ENCODE results near the gene HMGA1.
"Not testable (repeated sequence)": the region's sequence is repeated elsewhere in the genome, so short reads cannot be mapped to it uniquely, and the experiment has no call there.

HMGA1 gene

DNA sequence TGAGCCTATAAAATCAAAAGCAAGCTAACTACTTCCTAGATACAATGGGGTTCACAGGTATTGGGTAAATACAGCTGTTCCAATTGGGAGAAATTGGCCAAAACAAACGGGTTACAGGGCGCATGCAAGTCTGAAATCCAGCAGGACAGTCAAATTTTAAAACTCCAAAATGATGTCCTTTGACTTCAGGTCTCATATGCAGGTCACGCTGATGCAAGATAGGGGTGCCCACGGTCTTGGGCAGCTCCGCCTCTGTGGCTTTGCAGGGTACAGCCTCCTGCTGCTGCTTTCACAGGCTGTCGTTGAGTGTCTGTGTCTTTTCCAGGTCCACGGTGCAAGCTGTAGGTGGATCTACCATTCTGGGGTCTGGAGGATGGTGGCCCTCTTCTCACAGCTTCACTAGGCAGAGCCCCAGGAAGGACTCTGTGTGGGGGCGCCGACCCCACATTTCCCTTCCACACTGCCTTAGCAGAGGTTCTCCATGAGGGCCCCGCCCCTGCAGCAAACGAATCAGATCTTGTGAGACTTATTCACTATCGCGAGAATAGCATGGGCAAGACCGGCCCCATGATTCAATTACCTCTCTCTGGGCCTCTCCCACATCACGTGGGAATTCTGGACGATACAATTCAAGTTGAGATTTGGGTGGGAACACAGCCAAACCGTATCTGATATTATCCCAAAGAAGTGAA, 24.0 kb downstream of the HMGA1 start:
- Histone ChIP-seq H3K27me3 (replicated peaks) (no peaks in the 10 kb centered on the region), H3K27ac (no peak overlapping the region), H3K36me3 (replicated peaks) (no peaks in the 10 kb centered on the region), H3K4me3 (ENCODE audit: low read depth, low read length) (no peak overlapping the region)
- no peak for DNase-seq
- TF ChIP-seq, protein P1, sequence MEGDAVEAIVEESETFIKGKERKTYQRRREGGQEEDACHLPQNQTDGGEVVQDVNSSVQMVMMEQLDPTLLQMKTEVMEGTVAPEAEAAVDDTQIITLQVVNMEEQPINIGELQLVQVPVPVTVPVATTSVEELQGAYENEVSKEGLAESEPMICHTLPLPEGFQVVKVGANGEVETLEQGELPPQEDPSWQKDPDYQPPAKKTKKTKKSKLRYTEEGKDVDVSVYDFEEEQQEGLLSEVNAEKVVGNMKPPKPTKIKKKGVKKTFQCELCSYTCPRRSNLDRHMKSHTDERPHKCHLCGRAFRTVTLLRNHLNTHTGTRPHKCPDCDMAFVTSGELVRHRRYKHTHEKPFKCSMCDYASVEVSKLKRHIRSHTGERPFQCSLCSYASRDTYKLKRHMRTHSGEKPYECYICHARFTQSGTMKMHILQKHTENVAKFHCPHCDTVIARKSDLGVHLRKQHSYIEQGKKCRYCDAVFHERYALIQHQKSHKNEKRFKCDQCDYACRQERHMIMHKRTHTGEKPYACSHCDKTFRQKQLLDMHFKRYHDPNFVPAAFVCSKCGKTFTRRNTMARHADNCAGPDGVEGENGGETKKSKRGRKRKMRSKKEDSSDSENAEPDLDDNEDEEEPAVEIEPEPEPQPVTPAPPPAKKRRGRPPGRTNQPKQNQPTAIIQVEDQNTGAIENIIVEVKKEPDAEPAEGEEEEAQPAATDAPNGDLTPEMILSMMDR (IDR thresholded peaks at IDR 0.05; ENCODE audit: low read depth, low read length, missing control alignments) = no peak
- in situ Hi-C loops (cut with HindIII; ENCODE audit: low pct_ligation_motif_present, low sequenced_read_pairs) = no loop called here

DNA sequence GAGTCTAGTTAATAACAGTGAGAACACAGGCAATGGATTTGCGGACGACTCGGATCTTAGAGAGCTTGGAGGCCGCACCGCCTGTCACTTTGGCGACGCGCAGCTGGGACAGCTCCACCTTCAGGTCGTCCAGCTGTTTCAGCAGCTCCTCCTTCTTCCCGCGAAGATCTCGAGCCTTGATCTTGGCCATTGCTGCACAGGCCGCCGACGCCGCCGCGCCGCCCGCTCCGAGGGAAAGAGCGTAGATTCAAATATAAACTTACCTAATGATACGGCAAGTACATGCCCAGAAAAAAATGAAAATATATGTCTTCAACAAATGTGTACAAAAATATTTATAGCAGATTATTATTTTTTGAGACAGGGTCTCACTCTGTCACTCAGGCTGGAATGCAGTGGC, 26.8 kb downstream of the HMGA1 start:
- H3K27me3 ChIP-seq (replicated peaks); H3K4me3 ChIP-seq (ENCODE audit: low read depth, low read length); H3K36me3 ChIP-seq (replicated peaks); in situ Hi-C loops (cut with HindIII; ENCODE audit: low pct_ligation_motif_present, low sequenced_read_pairs); DNase-seq; H3K27ac ChIP-seq: not testable (repeated sequence)

DNA sequence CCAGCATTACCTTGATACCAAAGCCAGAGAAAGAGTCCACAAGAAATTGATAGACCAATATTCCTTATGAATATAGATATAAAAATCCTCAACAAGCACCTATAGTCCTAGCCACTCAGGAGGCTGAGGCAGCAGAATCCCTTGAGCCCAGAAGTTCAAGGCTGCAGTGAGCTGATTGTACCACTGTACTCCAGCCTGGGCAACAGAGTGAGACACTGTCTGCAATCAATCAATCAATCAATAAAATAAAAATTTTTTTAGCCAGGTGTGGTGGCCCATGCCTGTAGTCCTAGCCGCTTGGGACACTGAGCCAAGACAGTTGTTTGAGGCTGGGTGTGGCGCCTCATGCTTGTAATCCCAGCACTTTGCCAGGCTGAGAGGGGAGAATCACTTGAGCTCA, 31.1 kb downstream of the HMGA1 start:
- TF ChIP-seq, protein P1 (IDR thresholded peaks at IDR 0.05; ENCODE audit: low read depth, low read length, missing control alignments) = no peak
- Histone ChIP-seq H3K36me3 (replicated peaks) (no peaks in the 10 kb centered on the region), H3K27ac (no peak overlapping the region), H3K4me3 (ENCODE audit: low read depth, low read length) (no peak overlapping the region), H3K27me3 (replicated peaks) (no peaks in the 10 kb centered on the region)
- DNase-seq = no peak
- in situ Hi-C loops (cut with HindIII; ENCODE audit: low pct_ligation_motif_present, low sequenced_read_pairs) = no loop called here

DNA sequence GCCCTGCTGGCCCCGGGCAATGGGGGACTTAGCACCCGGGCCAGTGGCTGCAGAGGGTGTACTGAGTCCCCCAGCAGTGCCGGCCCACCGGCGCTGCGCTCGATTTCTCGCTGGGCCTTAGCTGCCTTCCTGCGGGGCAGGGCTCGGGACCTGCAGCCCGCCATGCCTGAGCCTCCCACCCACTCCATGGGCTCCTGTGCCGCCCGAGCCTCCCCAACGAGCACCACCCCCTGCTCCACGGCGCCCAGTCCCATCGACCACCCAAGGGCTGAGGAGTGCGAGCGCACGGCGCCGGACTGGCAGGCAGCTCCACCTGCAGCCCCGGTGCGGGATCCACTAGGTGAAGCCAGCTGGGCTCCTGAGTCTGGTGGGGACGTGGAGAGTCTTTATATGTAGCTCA, 32.5 kb downstream of the HMGA1 start:
- H3K36me3 ChIP-seq (replicated peaks); DNase-seq; H3K27ac ChIP-seq; H3K4me3 ChIP-seq (ENCODE audit: low read depth, low read length); H3K27me3 ChIP-seq (replicated peaks); in situ Hi-C loops (cut with HindIII; ENCODE audit: low pct_ligation_motif_present, low sequenced_read_pairs): not testable (repeated sequence)

DNA sequence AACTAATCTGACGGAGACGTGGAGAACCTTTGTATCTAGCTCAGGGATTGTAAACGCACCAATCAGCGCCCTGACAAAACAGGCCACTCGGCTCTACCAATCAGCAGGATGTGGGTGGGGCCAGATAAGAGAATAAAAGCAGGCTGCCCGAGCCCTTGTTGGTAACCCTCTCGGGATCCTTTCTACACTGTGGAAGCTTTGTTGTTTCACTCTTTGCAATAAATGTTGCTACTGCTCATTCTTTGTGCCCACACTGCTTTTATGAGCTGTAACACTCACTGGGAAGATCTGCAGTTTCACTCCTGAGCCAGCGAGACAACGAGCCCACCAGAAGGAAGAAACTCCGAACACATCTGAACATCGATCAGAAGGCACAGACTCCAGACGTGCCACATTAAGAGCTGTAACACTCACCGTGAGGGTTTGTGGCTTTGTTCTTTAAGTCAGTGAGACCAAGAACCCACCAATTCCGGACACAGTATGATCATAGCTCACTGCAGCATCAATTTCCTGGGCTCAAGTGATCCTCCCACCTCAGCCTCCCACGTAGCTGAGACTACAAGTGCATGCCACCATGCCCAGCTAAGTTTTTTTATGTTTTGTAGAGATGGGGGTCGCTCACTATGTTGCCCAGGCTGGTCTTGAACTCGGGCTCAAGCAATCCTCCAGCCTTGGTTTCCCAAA, 33.1 kb downstream of the HMGA1 start:
- H3K4me3 ChIP-seq (ENCODE audit: low read depth, low read length); H3K36me3 ChIP-seq (replicated peaks); DNase-seq; H3K27ac ChIP-seq; H3K27me3 ChIP-seq (replicated peaks); in situ Hi-C loops (cut with HindIII; ENCODE audit: low pct_ligation_motif_present, low sequenced_read_pairs): not testable (repeated sequence)

DNA sequence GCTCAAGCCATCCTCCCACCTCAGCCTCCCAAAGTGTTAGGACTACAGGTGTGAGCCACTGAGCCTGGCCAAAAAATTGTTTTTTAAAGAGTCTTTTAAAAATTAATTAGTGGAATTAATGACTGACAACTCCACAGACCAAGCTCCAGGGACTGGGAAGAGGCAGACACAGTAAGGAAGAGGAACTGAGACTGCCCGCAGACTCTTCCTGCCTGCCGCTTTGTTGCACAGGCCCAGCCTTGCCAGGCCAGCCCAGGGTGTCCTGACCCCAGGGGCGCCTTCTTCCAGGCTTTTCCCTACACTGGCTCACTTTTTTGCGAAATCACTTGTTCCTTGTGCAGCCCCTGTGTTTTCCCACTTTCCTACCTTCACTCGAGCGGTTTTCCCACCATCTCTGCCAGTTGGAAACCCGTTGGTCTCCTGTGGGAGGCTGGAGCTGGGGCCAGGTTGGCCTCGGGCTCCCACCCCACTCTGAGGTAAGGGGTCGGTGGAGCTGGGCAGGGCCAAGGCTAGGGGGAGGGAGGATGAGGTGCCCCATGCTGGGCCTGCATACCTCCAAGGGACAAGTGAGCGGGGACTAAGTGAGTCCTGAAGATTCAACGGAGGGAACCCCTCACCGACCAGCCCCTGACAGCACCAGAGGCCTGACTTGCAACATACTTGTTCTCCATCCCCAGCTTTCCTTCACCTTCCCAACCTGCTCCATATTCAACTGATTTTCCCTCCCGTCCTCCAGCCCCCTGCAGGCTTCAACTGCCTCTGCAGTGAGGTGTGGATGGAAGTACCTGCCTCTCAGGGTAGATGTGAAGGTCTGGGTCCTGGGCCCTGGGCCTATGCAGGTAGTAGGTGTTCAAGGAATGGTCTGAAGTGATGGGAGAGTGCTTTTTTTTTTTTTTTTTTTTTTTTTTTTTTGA, 35.6 kb downstream of the HMGA1 start:
- Histone ChIP-seq H3K4me3 (ENCODE audit: low read depth, low read length) (no peak overlapping the region), H3K27me3 (replicated peaks) (no peaks in the 10 kb centered on the region), H3K36me3 (replicated peaks) (no peaks in the 10 kb centered on the region), H3K27ac (no peak overlapping the region)
- TF ChIP-seq, protein P1 (IDR thresholded peaks at IDR 0.05; ENCODE audit: low read depth, low read length, missing control alignments) = peak; percentile 37
- no peak for DNase-seq
- in situ Hi-C loops (cut with HindIII; ENCODE audit: low pct_ligation_motif_present, low sequenced_read_pairs) = no loop called here

DNA sequence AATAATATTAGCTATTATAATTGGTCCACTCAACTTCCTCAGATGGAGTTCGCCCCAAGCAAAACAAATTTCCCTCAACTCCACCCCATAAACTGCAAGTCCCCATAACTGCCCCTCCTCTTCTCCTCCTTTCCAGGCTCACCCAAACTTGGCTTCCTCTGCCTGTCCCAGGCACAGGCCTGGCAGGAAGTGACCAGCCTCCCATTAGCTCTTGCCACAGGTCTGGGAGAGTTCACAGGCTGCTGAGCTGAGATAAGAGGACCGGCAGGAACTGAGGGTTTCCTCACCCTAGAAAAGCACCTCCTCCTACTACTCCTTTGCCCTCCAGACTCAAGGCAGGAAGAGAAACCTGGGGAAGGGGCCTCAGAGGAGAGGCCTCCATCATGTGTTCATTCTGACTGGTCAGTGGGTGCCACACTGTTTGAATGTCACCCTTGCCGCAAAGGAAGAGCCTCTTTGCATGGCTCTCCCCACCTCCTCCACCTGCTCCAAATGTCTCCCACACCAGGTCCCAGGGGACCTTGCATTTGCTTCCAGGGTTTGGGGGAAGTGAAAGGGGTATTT, 36.7 kb downstream of the HMGA1 start:
- peak; percentile 32 for DNase-seq
- TF ChIP-seq, protein P1 (IDR thresholded peaks at IDR 0.05; ENCODE audit: low read depth, low read length, missing control alignments) = no peak
- H3K27me3 ChIP-seq (replicated peaks) = no peaks in the 10 kb centered on the region
- no peak overlapping the region for H3K4me3 ChIP-seq (ENCODE audit: low read depth, low read length)
- no peak overlapping the region for H3K27ac ChIP-seq
- in situ Hi-C loops (cut with HindIII; ENCODE audit: low pct_ligation_motif_present, low sequenced_read_pairs) = no loop called here
- H3K36me3 ChIP-seq (replicated peaks) = no peaks in the 10 kb centered on the region
